ENCODE data around the gene HK1.

- no peak for TF ChIP-seq ZBTB26 (CRISPR knock-in tag; IDR thresholded peaks at IDR 0.05; ENCODE audit: borderline replicate concordance)
- TF ChIP-seq, protein P1, sequence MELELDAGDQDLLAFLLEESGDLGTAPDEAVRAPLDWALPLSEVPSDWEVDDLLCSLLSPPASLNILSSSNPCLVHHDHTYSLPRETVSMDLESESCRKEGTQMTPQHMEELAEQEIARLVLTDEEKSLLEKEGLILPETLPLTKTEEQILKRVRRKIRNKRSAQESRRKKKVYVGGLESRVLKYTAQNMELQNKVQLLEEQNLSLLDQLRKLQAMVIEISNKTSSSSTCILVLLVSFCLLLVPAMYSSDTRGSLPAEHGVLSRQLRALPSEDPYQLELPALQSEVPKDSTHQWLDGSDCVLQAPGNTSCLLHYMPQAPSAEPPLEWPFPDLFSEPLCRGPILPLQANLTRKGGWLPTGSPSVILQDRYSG (CRISPR knock-in tag; IDR thresholded peaks at IDR 0.05): no peak
- TF ChIP-seq, protein P2, sequence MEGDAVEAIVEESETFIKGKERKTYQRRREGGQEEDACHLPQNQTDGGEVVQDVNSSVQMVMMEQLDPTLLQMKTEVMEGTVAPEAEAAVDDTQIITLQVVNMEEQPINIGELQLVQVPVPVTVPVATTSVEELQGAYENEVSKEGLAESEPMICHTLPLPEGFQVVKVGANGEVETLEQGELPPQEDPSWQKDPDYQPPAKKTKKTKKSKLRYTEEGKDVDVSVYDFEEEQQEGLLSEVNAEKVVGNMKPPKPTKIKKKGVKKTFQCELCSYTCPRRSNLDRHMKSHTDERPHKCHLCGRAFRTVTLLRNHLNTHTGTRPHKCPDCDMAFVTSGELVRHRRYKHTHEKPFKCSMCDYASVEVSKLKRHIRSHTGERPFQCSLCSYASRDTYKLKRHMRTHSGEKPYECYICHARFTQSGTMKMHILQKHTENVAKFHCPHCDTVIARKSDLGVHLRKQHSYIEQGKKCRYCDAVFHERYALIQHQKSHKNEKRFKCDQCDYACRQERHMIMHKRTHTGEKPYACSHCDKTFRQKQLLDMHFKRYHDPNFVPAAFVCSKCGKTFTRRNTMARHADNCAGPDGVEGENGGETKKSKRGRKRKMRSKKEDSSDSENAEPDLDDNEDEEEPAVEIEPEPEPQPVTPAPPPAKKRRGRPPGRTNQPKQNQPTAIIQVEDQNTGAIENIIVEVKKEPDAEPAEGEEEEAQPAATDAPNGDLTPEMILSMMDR (CRISPR knock-in tag; IDR thresholded peaks at IDR 0.05): no peak
- TF ChIP-seq, protein P3, sequence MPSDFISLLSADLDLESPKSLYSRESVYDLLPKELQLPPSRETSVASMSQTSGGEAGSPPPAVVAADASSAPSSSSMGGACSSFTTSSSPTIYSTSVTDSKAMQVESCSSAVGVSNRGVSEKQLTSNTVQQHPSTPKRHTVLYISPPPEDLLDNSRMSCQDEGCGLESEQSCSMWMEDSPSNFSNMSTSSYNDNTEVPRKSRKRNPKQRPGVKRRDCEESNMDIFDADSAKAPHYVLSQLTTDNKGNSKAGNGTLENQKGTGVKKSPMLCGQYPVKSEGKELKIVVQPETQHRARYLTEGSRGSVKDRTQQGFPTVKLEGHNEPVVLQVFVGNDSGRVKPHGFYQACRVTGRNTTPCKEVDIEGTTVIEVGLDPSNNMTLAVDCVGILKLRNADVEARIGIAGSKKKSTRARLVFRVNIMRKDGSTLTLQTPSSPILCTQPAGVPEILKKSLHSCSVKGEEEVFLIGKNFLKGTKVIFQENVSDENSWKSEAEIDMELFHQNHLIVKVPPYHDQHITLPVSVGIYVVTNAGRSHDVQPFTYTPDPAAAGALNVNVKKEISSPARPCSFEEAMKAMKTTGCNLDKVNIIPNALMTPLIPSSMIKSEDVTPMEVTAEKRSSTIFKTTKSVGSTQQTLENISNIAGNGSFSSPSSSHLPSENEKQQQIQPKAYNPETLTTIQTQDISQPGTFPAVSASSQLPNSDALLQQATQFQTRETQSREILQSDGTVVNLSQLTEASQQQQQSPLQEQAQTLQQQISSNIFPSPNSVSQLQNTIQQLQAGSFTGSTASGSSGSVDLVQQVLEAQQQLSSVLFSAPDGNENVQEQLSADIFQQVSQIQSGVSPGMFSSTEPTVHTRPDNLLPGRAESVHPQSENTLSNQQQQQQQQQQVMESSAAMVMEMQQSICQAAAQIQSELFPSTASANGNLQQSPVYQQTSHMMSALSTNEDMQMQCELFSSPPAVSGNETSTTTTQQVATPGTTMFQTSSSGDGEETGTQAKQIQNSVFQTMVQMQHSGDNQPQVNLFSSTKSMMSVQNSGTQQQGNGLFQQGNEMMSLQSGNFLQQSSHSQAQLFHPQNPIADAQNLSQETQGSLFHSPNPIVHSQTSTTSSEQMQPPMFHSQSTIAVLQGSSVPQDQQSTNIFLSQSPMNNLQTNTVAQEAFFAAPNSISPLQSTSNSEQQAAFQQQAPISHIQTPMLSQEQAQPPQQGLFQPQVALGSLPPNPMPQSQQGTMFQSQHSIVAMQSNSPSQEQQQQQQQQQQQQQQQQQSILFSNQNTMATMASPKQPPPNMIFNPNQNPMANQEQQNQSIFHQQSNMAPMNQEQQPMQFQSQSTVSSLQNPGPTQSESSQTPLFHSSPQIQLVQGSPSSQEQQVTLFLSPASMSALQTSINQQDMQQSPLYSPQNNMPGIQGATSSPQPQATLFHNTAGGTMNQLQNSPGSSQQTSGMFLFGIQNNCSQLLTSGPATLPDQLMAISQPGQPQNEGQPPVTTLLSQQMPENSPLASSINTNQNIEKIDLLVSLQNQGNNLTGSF (CRISPR knock-in tag; IDR thresholded peaks at IDR 0.05): no peak
- no peak for TF ChIP-seq SALL1 (CRISPR knock-in tag; IDR thresholded peaks at IDR 0.05)
- TF ChIP-seq ATF6 (CRISPR knock-in tag; conservative IDR thresholded peaks at IDR 0.05): no peak
Observed at GRCh38 chr10:69279110-69279509, 814 bp downstream of the HK1 start.

Measured in HepG2 (cell line).